SU-DHL-6 (cell line): ENCODE data around the gene FREY1.

Experiments used
- H2AFZ ChIP-seq: fragments of 200-600 bp; sonication (generic); 2 replicates; pipeline ENCODE4 v1.6.1; 2014; ENCODE audit warnings: low read depth, mild to moderate bottlenecking, moderate library complexity, mixed read lengths, antibody characterized with exemption, low read length; ENCODE audit not compliant: severe bottlenecking
- H3F3A ChIP-seq: fragments of 200-600 bp; shearing (Covaris generic); 2 replicates; pipeline ENCODE4 v1.6.0; 2016; ENCODE audit warnings: antibody characterized with exemption, mild to moderate bottlenecking; ENCODE audit not compliant: insufficient read depth
- H3K27ac ChIP-seq: fragments of 200-600 bp; sonication (generic); 2 replicates; pipeline ENCODE4 v1.5.1; 2016; ENCODE audit warnings: low read depth, mild to moderate bottlenecking, low read length, moderate library complexity, mixed read lengths
- H3K27me3 ChIP-seq: fragments of 200-600 bp; sonication (generic), shearing (Covaris generic); 2 replicates; pipeline ENCODE4 v1.6.0; 2014; ENCODE audit warnings: mild to moderate bottlenecking, low read length
- H3K36me3 ChIP-seq: fragments of 200-600 bp; sonication (generic); 2 replicates; pipeline ENCODE4 v1.6.1; 2014; ENCODE audit warnings: mild to moderate bottlenecking, low read length, mixed read lengths
- H3K4me2 ChIP-seq: fragments of 300-600, 200-600 bp; shearing (Covaris generic), sonication (generic); 2 replicates; pipeline ENCODE4 v1.6.0; 2014; ENCODE audit warnings: low read length, low read depth, mild to moderate bottlenecking; ENCODE audit not compliant: poor library complexity, severe bottlenecking
- H3K4me3 ChIP-seq: fragments of 200-600 bp; sonication (generic); 2 replicates; pipeline ENCODE4 v1.5.1; 2014; ENCODE audit warnings: antibody characterized with exemption, low read length, mild to moderate bottlenecking, mixed read lengths; ENCODE audit not compliant: insufficient read depth, poor library complexity, severe bottlenecking
- H3K79me2 ChIP-seq: fragments of 200-600 bp; sonication (generic); 2 replicates; pipeline ENCODE4 v1.6.1; 2014; ENCODE audit warnings: mild to moderate bottlenecking, low read length, moderate library complexity; ENCODE audit not compliant: insufficient read depth
- H3K9ac ChIP-seq: fragments of 200-600 bp; sonication (generic); 2 replicates; pipeline ENCODE4 v1.7.0; 2014; ENCODE audit warnings: mild to moderate bottlenecking, low read length
- H3K9me2 ChIP-seq: fragments of 200-600 bp; sonication (generic); replicated peaks from 2 replicates; pipeline ENCODE4 v1.6.1; 2014; ENCODE audit warnings: low read length; ENCODE audit not compliant: insufficient read depth
- H3K9me3 ChIP-seq: fragments of 200-600 bp; sonication (generic); 2 replicates; pipeline ENCODE4 v1.6.1; 2014; ENCODE audit warnings: low read length, mixed read lengths; ENCODE audit not compliant: insufficient read depth
- H4K20me1 ChIP-seq: fragments of 200-600 bp; sonication (generic); 2 replicates; pipeline ENCODE4 v1.6.1; 2014; ENCODE audit warnings: low read depth, mild to moderate bottlenecking, antibody characterized with exemption, low read length, moderate library complexity, mixed read lengths
- EZH2phosphoT487 ChIP-seq: fragments of 200-600 bp; sonication (generic), shearing (Covaris generic); conservative IDR thresholded peaks from 2 replicates; pipeline ENCODE4 v1.6.1; 2018; ENCODE audit warnings: mild to moderate bottlenecking, antibody characterized with exemption, low read length, moderate library complexity, mixed read lengths
- TF ChIP-seq, protein P1 (sequence below): fragments of 200-600 bp; sonication (generic); IDR thresholded peaks from one replicate; pipeline ENCODE4 v1.5.1; 2017; ENCODE audit warnings: antibody characterized with exemption, mild to moderate bottlenecking, low read length, moderate library complexity; ENCODE audit not compliant: insufficient read depth, poor library complexity, severe bottlenecking

Gene FREY1

DNA sequence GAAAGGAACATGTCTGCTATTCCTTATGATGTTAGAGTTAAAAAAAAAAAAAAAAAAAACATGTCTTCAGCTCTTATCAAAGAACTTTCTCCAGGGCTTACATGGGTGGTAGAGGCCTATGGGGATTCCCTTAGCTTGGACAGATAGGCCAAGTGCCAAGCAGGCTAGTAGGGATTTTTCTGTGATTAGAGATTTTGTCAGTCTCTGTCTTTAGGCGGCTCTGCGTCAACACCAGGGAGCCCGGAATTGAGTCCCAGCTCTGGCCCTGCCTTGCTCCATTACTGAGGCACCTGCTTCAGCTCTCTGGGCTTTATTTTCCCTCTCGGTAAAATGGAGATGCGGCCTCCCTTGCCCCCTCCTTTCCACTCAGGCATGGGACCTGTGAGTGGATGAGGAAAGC, 46.7 kb downstream of the FREY1 start:
- Histone ChIP-seq H3K36me3 (no peaks in the 10 kb centered on the region), H3K9ac (no peak overlapping the region), H4K20me1 (no peaks in the 10 kb centered on the region), H3K27me3 (no peaks in the 10 kb centered on the region), H3K4me2 (no peak overlapping the region), H3K4me3 (no peak overlapping the region), H3K79me2 (no peaks in the 10 kb centered on the region), H3K27ac (no peak overlapping the region), H3K9me3 (no peaks in the 10 kb centered on the region), H3K9me2 (no peaks in the 10 kb centered on the region), H3F3A (no peaks in the 10 kb centered on the region), H2AFZ (no peak overlapping the region)
- TF ChIP-seq, protein P1, sequence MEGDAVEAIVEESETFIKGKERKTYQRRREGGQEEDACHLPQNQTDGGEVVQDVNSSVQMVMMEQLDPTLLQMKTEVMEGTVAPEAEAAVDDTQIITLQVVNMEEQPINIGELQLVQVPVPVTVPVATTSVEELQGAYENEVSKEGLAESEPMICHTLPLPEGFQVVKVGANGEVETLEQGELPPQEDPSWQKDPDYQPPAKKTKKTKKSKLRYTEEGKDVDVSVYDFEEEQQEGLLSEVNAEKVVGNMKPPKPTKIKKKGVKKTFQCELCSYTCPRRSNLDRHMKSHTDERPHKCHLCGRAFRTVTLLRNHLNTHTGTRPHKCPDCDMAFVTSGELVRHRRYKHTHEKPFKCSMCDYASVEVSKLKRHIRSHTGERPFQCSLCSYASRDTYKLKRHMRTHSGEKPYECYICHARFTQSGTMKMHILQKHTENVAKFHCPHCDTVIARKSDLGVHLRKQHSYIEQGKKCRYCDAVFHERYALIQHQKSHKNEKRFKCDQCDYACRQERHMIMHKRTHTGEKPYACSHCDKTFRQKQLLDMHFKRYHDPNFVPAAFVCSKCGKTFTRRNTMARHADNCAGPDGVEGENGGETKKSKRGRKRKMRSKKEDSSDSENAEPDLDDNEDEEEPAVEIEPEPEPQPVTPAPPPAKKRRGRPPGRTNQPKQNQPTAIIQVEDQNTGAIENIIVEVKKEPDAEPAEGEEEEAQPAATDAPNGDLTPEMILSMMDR, result no peak
- no peak for TF ChIP-seq EZH2phosphoT487

DNA sequence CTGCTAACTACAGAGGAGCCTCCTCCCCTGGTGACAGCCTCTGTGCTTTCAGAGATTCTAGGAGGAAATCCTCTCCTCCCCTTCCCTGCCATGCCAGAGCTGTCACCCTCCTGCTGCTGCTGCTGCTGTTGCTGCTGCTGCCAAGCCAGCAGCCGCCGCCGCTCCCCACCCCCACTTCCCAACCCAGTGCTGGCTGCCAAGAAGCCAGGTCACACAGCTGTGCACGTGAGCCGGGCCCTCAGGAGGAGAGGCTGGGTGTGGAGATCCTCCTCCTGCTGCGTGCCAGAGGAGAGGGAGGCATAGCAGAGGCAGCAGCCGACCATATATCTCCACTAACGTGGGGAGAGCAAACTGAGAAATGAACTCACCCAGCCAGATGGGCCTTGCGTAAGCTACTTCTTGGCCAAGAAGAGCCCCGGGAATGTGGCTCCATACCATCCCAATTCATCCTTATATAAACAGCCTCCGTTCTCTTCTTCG, 47.4 kb downstream of the FREY1 start:
- no peaks in the 10 kb centered on the region for H3F3A ChIP-seq
- H3K4me2 ChIP-seq, result no peak overlapping the region
- H3K9ac ChIP-seq, result no peak overlapping the region
- H3K36me3 ChIP-seq, result no peaks in the 10 kb centered on the region
- TF ChIP-seq, protein P1, result no peak
- no peak for TF ChIP-seq EZH2phosphoT487
- H2AFZ ChIP-seq, result no peak overlapping the region
- no peak overlapping the region for H3K27ac ChIP-seq
- H3K9me2 ChIP-seq, result no peaks in the 10 kb centered on the region
- no peak overlapping the region for H3K4me3 ChIP-seq
- H4K20me1 ChIP-seq, result no peaks in the 10 kb centered on the region
- H3K27me3 ChIP-seq, result no peaks in the 10 kb centered on the region
- H3K9me3 ChIP-seq, result no peaks in the 10 kb centered on the region
- H3K79me2 ChIP-seq, result no peaks in the 10 kb centered on the region

DNA sequence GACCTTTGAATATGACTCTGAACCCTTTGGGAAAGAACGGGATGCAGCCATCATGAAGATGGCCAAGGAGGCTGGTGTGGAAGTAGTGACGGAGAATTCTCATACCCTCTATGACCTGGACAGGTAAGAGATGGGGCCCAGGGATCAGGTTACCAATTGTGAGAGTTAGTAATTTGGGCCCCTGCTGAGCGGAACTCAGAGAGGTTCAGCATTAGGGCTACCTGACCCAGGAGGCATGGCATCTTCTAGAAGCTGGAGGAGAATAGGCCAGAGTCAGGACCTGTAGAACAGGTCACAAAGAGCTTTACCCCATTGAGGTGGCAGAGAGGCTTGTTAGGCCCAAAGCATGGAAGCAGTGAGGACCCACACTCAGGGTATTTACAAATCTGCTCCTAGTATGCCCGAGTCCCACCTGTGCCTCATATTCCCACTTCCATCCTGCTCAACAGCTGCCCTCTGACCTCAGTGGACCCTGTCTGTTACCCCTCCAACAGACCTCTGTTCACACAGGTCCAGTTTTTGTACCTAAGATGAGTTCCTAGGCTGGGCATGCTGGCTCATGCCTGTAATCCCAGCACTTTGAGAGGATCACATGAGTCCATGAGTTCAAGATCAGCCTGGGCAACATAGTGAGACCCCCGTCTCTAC, 48.2 kb downstream of the FREY1 start:
- no peak overlapping the region for H3K4me2 ChIP-seq
- H3F3A ChIP-seq, result no peaks in the 10 kb centered on the region
- H3K4me3 ChIP-seq, result no peak overlapping the region
- TF ChIP-seq, protein P1, result no peak
- TF ChIP-seq EZH2phosphoT487, result no peak
- no peak overlapping the region for H3K9ac ChIP-seq
- 0 out of 2 replicates have a peak, but pooled peaks cover under 1% of the 10 kb centered on the region for H4K20me1 ChIP-seq
- no peaks in the 10 kb centered on the region for H3K27me3 ChIP-seq
- H3K79me2 ChIP-seq, result peaks cover 6% of the 10 kb centered on the region
- no peaks in the 10 kb centered on the region for H3K9me3 ChIP-seq
- H3K27ac ChIP-seq, result no peak overlapping the region
- H2AFZ ChIP-seq, result no peak overlapping the region
- no peaks in the 10 kb centered on the region for H3K36me3 ChIP-seq
- H3K9me2 ChIP-seq, result no peaks in the 10 kb centered on the region
